22Rv1 (cell line): ENCODE data around the gene SNX21.

Experiments used
- ZFX ChIP-seq: fragments of 450-650 bp; IDR thresholded peaks from 2 replicates; pipeline ENCODE4 v1.6.1; 2017; ENCODE audit warnings: antibody characterized with exemption, borderline replicate concordance
- TF ChIP-seq, protein P1 (sequence below): fragments of 450-650 bp; IDR thresholded peaks from 2 replicates; pipeline ENCODE4 v1.5.1; 2017; ENCODE audit warnings: mild to moderate bottlenecking

DNA sequence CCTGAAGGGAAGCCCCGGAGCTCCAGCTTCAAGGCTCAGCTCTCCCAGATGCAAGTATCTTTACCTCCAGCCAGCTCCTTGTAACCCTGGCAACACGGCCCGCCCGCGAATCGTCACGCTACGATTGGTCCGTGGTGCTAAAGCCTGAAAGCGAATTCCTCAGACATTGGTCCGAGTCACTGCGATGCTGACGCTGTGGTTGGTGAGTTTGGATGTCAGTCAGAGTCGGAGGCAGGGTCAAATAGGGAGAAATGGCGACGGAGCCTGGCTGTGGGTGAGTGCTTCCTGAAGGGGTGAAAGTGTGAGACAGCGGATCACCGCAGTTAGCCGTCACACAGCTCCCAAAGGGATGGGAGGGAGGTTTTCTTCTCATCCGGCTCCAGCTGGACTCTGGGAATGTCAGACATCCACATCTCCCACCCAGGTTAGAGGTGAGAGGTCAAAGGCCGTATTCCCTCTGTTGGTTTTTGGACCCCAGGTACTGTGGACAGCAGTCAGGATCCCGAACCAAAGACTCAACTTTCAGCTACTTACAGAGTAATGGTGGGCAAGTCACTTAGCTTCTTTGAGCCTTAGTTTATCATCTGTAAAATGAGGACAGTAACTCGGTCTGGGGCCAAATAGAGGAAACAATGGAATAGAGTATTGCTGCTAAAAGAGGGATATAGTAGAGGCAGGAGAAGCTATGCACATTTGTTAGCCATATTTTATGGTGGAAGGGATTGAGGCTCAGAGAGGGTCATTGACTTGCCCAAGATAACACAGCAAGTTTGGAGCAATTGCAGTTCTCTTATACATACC lies 47.6 kb downstream of the SNX21 start, which contains the start of gene ZSWIM1:
- TF ChIP-seq, protein P1, sequence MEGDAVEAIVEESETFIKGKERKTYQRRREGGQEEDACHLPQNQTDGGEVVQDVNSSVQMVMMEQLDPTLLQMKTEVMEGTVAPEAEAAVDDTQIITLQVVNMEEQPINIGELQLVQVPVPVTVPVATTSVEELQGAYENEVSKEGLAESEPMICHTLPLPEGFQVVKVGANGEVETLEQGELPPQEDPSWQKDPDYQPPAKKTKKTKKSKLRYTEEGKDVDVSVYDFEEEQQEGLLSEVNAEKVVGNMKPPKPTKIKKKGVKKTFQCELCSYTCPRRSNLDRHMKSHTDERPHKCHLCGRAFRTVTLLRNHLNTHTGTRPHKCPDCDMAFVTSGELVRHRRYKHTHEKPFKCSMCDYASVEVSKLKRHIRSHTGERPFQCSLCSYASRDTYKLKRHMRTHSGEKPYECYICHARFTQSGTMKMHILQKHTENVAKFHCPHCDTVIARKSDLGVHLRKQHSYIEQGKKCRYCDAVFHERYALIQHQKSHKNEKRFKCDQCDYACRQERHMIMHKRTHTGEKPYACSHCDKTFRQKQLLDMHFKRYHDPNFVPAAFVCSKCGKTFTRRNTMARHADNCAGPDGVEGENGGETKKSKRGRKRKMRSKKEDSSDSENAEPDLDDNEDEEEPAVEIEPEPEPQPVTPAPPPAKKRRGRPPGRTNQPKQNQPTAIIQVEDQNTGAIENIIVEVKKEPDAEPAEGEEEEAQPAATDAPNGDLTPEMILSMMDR: no peak
- no peak for TF ChIP-seq ZFX
